GM12878 (cell line): ENCODE results near the gene MYL7.
A peak's percentile ranks its signal among the peaks of the same experiment; 100 is the strongest.

Experiments used
- ATF3 ChIP-seq: IDR thresholded peaks from 2 replicates; pipeline ENCODE4 v1.6.1; 2011; ENCODE audit warnings: low read depth, mild to moderate bottlenecking, low read length, moderate library complexity, borderline replicate concordance; ENCODE audit errors: extremely low read depth
- CTCF ChIP-seq, 3 experiments: IDR thresholded peaks in 2 of 3; conservative IDR thresholded peaks in 1 of 3; 2 replicates each; pipeline ENCODE4 v1.5.1; 2011; ENCODE audit warnings: low read depth in 3 of 3, low read length in 3 of 3, mild to moderate bottlenecking in 3 of 3, control low read depth in 2 of 3, moderate library complexity in 2 of 3, inconsistent platforms in 1 of 3, mixed read lengths in 1 of 3; ENCODE audit not compliant: control insufficient read depth in 2 of 3, insufficient read depth in 1 of 3; ENCODE audit errors: extremely low read depth in 1 of 3
- ELK1 ChIP-seq: IDR thresholded peaks from 2 replicates; pipeline ENCODE4 v1.6.1; 2012; ENCODE audit warnings: low read depth, low read length, improper control_type of control experiment
- ETV6 ChIP-seq, 2 experiments: fragments of 450-650 bp in 1 of 2; IDR thresholded peaks in 1 of 2; conservative IDR thresholded peaks in 1 of 2; 2 replicates each; pipeline ENCODE4 v1.6.1; 2014; ENCODE audit warnings: antibody characterized with exemption in 1 of 2, borderline replicate concordance in 1 of 2, low read depth in 1 of 2, mild to moderate bottlenecking in 1 of 2, moderate library complexity in 1 of 2
- EZH2 ChIP-seq: IDR thresholded peaks from 2 replicates; pipeline ENCODE4 v1.6.1; 2012; ENCODE audit warnings: low read depth, mild to moderate bottlenecking, control low read depth, inconsistent platforms, low read length, borderline replicate concordance; ENCODE audit not compliant: control insufficient read depth
- GABPA ChIP-seq: IDR thresholded peaks from 2 replicates; pipeline ENCODE4 v1.6.1; 2014; ENCODE audit warnings: antibody characterized with exemption, low read depth, mild to moderate bottlenecking, inconsistent platforms
- HCFC1 ChIP-seq: fragments of 150-350 bp; IDR thresholded peaks from 2 replicates; pipeline ENCODE4 v1.6.1; 2014; ENCODE audit warnings: low read length
- MAX ChIP-seq: IDR thresholded peaks from 2 replicates; pipeline ENCODE4 v1.6.1; 2012; ENCODE audit warnings: low read depth, low read length, improper control_type of control experiment
- MYB ChIP-seq: fragments of 150-350 bp; IDR thresholded peaks from 2 replicates; pipeline ENCODE4 v1.6.1; 2014; ENCODE audit warnings: mild to moderate bottlenecking, low read depth, low read length, borderline replicate concordance
- NR2F1 ChIP-seq: fragments of 450-650 bp; conservative IDR thresholded peaks from 2 replicates; pipeline ENCODE4 v1.6.1; 2017; ENCODE audit warnings: mild to moderate bottlenecking
- POLR2A ChIP-seq: IDR thresholded peaks from 2 replicates; pipeline ENCODE4 v1.6.1; 2011; ENCODE audit warnings: low read depth, mild to moderate bottlenecking, low read length
- RFX5 ChIP-seq: IDR thresholded peaks from 2 replicates; pipeline ENCODE4 v1.6.1; 2011; ENCODE audit warnings: low read depth, low read length, improper control_type of control experiment
- USF1 ChIP-seq: IDR thresholded peaks from 2 replicates; pipeline ENCODE4 v1.6.1; 2011; ENCODE audit warnings: borderline replicate concordance, low read depth, mild to moderate bottlenecking, moderate library complexity, mixed read lengths, low read length; ENCODE audit not compliant: insufficient read depth; ENCODE audit errors: extremely low read length
- ZBTB11 ChIP-seq: fragments of 450-650 bp; formaldehyde crosslinking; IDR thresholded peaks from 2 replicates; pipeline ENCODE4 v1.5.0; 2022; ENCODE audit warnings: mild to moderate bottlenecking, missing genetic modification characterization

- TF ChIP-seq POLR2A: 0 out of 2 replicates have a peak, but pooled peaks have one; percentile 6
- TF ChIP-seq RFX5: no peak
- no peak for TF ChIP-seq ELK1
- TF ChIP-seq EZH2: no peak
- no peak for TF ChIP-seq GABPA
- TF ChIP-seq USF1: no peak
- no peak for TF ChIP-seq CTCF (IDR thresholded peaks at IDR 0.05 in 2 of 3, conservative IDR thresholded peaks at IDR 0.05 in 1 of 3; ENCODE audit: control insufficient read depth in 2 of 3, extremely low read depth in 1 of 3, insufficient read depth in 1 of 3, low read depth in 3 of 3, low read length in 3 of 3)
- no peak for TF ChIP-seq NR2F1
- no peak for TF ChIP-seq ETV6 (conservative IDR thresholded peaks at IDR 0.05 in 1 of 2, IDR thresholded peaks at IDR 0.05 in 1 of 2; ENCODE audit: borderline replicate concordance in 1 of 2, low read depth in 1 of 2)
- TF ChIP-seq MYB: no peak
- no peak for TF ChIP-seq ATF3
- TF ChIP-seq MAX: no peak
- no peak for TF ChIP-seq ZBTB11 (CRISPR knock-in tag)
- no peak for TF ChIP-seq HCFC1
These were observed 23.2 kb downstream of the MYL7 start for GRCh38 chr7:44117801-44118429.
